HG02840 (cell line): ENCODE measurements around the gene STRADA.

Experiments used
- ATAC-seq: cut with Tn5 transposase; IDR thresholded peaks from one replicate; pipeline ENCODE4 v1.9.1; 2021; ENCODE audit warnings: mild to moderate bottlenecking, moderate library complexity, moderate number of reproducible peaks; ENCODE audit not compliant: unreplicated experiment, low FRiP score

The STRADA gene

DNA sequence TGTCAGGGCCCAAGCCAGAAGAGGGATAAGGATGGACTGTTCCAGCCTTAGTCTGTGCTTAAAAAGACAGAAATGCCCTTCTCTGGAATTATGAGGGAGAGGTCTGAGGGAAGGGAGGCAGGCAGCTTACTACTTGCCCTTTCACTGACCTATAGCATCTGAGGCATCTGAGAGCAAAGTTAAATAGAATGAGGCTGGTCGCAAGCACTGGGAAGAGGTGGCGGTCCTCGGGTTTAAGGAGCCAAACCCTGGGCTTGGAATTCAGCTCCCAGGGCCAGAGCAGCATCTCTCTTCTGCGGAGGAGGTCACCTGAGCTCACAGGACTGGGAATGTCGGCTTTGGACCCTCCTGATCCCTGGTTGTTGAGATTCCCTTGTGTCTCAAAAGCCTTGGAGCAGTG lies 38.6 kb downstream of the STRADA start:
- no peak for ATAC-seq

DNA sequence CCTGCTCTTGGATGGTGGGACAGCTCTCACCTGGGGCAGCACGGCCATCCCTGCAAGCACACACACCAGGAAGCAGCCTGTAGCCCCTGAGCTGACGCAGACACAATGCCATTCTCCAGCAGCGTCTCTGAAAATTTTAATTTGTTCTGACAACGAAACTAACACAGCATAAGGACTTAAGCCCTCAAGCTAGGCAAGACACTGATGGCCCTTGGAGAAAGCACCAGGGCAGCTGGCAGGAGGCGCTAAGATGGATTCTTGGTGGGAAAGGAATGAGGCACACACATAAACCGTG lies 38.9 kb downstream of the STRADA start:
- no peak for ATAC-seq

- no peak for ATAC-seq
These were observed 39.5 kb downstream of the STRADA start for GRCh38 chr17:63701868-63702720.

DNA sequence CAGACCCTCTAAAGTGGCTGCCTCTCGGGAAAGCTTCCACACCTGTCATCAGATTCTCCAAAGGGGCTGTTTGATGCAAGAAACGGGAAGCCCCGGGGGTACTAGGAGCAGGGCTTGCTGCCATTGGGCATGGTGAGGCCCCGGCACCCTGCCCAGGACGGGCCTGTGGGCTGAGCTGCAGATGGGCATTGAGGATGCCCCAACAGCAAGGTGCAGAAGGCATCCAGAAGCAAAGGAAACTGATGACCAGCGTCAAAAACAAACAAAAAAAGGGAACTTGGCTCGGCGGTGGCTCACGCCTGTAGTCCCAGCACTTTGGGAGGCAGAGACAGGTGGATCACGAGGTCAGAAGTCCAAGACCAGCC lies 40.2 kb downstream of the STRADA start:
- ATAC-seq = no peak

DNA sequence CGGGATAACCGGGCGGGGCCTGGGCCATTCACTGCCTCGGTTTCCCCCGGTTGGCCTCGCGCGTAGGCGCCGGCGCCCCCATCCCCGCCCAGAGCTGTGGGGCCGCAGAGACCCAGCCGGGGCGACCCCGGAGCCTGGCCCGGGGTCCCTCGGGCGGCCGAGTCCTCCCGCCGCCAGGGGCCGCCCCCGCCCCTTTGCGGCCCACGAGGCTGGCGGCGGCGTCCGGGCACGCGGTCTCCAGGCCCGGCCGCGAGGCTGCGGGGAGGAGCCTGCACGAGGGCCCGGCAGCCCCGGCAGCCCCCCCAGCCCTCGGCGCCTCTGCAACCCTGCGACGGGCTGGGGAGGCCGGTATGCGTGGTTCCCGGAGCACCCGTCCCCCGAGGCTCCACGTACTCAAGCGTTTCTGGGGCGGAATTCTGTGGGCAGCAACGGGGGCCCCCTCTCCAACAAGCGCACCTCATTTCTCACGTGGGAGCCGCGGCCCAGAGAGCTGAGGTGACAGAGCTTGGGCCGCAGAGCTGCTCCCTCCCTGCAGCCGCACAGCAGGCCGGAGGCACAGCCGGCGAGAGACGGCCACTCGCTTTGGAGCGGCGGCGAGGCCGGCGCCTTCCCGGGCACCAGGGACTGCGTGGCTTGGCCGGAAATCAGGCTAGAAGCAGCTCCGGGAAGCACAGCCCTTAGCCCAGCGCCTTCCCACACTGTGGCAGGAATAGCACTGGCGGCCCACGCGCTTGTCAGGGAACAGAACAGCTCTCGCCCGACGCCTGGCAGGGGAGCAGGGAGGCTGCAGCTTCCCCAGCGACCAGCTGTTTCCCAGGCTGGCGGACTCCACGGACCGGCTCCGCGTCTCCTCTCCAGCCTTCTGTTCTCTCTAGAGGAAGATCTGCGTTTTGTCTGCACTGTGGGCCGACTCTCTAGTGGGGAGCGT lies 40.8 kb downstream of the STRADA start:
- no peak for ATAC-seq

DNA sequence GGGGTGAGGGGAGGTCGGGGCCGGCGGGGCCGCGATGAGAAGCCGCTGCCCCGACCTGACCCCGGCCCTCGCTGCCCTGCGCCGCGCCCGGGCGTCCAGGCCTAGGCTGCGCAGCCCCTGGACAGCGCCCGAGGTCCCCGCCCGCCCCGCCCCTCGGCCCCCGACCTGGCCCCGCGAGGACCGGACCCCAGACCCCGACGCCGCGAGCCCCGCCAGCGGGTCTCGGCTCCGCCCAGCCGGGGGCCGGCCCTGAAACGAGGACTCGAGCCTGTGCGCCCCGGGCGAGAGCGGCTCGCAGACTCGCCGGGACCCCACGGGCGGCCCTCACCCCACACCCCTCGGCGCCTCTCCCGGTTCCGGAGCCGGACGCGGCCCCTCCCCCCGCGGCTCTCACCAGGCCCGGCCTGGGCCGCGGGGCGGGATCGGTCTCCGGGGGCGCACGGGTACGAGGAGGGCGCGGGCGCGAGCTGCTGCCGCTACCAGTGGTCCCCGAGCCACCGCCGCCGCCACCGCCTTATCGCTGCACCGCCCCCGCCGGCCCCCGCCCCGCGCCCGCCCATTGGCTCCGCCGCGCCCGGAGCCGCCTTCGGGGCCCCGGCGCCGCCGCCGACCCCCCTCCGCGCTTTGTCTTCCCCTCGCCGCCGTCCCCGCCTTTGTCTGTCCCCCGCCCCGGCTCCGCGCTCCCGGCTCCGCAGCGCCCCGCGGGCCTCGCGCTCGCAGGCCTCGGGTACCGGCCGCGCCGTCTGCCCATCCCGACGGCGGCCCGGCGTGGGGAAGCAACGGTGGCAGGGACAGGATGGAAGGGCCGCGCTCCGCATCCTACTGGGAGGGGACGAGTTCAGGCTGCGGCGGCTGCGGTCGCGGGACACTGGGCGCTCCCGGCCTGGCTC lies 41.7 kb downstream of the STRADA start, which contains the start of gene LIMD2:
TSS of gene LIMD2 (minus strand) at position 488 of the 890 bp plus-strand sequence. CDS start 827 bp downstream, outside the sequence.
- peak; percentile 15 for ATAC-seq

DNA sequence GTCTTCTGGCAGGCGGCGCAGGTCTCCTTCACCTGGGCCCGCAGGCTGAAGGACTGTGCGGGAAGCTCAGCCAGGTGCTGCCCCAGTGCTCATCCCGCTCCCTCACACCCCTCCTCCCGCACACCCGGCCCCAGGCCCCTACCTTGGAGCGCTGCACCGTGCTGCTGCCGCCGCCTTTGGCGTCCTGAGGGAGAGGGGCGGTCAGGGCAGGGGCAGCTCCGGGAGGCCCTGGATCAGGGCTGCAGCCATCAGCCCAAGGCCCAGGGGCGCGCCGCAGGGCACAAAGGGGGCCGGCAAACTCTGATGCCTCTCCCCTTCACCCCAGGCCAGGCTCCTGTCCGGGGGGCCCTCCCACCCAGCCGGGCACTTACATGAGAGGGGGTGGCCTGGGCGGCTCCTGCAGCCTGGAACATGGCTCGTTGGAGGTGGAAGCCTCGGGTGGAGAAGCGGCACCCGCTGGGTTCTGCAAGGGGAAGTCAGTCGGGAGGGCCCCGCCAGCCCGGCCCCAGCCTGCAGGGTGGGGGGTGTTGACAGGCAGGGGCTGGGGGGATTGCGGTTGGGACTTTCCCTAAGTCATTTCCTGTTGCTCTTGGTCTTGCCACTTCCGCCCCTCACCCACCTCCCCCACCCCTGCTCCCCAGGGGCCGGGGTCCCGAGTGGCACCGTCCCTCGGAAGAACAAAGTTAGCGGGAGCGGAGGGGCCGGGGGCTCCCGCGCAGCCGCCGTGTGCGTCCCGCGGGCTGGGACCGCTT lies 42.5 kb downstream of the STRADA start:
- ATAC-seq = peak; percentile 41

GRCh38 chr17:63698381-63698885 lies 43.2 kb downstream of the STRADA start:
- ATAC-seq = no peak

DNA sequence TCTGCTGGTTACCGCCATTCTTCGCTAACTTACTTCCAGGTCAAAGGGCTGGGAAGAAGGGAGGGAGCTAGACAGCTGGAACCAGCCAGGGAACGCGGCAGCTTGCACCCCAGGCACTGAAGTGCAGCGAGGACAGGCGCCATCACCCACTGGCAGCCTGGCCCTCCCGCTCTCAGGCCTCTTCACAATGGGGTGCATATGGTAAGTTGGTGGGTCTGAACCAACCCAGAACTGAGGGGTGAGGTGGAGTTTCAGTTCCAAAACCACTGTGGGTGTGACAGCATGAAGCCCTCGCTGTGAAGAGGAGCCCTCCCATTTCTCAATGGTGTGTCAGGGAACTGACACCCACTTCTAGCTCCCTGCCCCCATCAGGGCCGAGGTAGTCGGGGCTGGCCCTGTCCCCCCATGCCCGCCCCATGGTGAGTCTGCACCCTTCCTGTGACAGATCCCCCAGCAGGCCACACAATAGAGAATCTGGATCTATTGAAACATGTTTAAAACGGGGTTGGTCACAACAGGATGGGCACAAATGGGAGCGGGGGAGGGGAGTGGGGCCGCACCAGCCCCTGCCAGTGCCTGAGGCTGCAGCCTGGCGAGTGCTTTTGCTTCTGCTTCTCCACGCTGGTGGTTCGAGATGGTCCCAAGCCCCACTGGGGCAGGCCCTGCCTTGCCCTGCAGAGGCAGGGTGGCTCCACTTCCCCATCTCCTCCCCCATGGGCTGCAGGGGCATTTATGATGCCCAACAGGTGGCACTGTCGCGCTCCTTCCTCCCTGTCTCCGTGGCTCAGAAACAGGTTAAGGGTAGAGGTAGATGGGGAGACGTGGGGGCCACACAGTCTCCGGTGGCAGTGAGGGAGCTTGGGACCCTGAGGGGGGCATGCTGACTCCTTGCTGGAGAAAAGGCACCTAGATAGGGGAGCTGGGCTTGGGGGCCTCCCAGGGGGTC lies 44.0 kb downstream of the STRADA start:
- ATAC-seq = no peak

- ATAC-seq = no peak
These were observed 45.1 kb downstream of the STRADA start for GRCh38 chr17:63696381-63696961.

DNA sequence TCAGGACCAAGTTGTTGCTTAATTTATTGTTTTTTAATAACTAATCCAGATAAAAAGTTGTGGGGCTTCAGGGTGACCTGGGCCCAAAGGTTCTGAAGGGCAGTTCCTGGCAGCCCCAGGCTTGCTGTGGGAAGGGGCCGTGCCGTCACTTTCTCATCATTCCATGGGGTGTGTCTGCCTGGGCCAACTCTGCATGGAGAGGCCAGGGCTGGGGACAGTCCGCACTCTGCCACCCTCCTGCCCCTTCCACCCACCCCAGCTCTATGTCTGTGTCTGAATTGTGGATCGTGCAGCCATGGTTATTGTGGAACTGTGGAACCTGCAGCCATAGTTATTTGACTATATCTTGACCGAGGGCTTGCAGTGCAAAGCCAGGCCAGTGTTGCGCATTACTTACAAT lies 45.7 kb downstream of the STRADA start:
- ATAC-seq = no peak

DNA sequence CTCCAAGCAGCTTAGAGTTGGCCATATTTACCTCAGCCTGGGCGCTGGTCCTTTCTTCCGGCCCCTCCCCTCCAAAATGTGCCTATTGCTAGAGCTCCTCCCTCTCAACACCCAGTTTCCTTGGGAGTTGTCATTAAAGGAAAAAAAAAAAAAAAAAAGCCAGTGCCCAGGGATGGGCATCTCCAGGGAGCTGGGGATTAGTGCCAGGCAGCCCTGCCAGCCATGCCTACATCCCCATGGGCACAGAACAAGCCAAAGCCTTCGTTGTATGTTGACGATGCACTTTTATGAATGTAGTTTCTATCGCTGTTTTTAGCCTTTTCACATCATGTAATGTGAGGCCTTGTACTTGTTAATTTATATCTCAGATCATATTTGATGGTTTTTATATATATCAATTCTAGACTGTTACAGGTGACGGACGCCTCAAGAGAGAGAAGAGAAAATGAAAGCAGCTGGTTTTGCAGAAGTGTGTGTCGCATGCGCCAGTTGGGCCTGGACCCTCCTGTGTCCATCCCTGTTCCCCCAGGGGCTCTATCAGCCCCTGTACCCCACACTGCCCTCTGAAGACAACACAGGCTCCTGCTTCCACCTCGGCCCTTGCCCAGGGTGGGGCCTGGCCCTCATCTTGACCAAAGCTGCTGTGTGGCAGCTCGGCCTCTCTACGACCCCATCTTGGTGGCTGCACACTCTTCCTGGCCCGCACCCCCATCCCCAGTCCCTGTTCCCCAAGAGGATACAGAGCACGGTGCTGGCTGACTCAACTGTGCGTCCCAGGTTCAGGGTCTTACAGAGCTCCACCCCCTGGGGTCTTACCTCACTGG lies 46.4 kb downstream of the STRADA start:
- no peak for ATAC-seq

GRCh38 chr17:63694229-63694949 lies 47.2 kb downstream of the STRADA start:
- ATAC-seq = no peak

GRCh38 chr17:63693411-63694113 lies 48.0 kb downstream of the STRADA start:
- no peak for ATAC-seq

GRCh38 chr17:63692195-63692816 lies 49.3 kb downstream of the STRADA start:
- ATAC-seq = no peak

- ATAC-seq = no peak
These were observed 52.1 kb downstream of the STRADA start for GRCh38 chr17:63689479-63689878.
